GM23338 (cell line): ENCODE measurements around the gene TMPRSS9. TPM values are rescaled to one million over a fixed set of nuclear protein-coding genes. Genes with fewer than 3 reads are reported as not detected.

Experiments used
- ATAC-seq: fragments of 200-7000 bp; cut with Tn5 transposase; 3 replicates; pipeline ENCODE4 v1.9.1; 2020
- DNase-seq: peaks from one replicate; pipeline ENCODE4 v3.0.0-alpha.2; 2015; ENCODE audit warnings: low spot score
- H2AFZ ChIP-seq: fragments of 200-600 bp; sonication (generic); 2 replicates; pipeline ENCODE4 v1.8.0; 2016; ENCODE audit warnings: antibody characterized with exemption, mild to moderate bottlenecking, moderate library complexity
- H3F3A ChIP-seq: fragments of 200-600 bp; sonication (generic); replicated peaks from 2 replicates; pipeline ENCODE4 v1.8.0; 2017; ENCODE audit warnings: antibody characterized with exemption, mixed run types, low read depth
- H3K27ac ChIP-seq: fragments of 200-600 bp; sonication (generic); 2 replicates; pipeline ENCODE4 v1.6.1; 2016; ENCODE audit warnings: low read depth
- H3K27me3 ChIP-seq: fragments of 200-600 bp; sonication (generic); 2 replicates; pipeline ENCODE4 v1.8.0; 2016; ENCODE audit warnings: mild to moderate bottlenecking, mixed run types, moderate library complexity; ENCODE audit not compliant: insufficient read depth
- H3K36me3 ChIP-seq: fragments of 200-600 bp; sonication (generic); 2 replicates; pipeline ENCODE4 v1.8.0; 2016; ENCODE audit warnings: mild to moderate bottlenecking; ENCODE audit not compliant: insufficient read depth
- H3K4me1 ChIP-seq: fragments of 200-600 bp; sonication (generic); 2 replicates; pipeline ENCODE4 v1.8.0; 2016; ENCODE audit warnings: mild to moderate bottlenecking, moderate library complexity; ENCODE audit not compliant: insufficient read depth
- H3K4me2 ChIP-seq: fragments of 200-600 bp; sonication (generic); 2 replicates; pipeline ENCODE4 v1.7.1; 2017; ENCODE audit warnings: mixed run types
- H3K4me3 ChIP-seq: fragments of 200-600 bp; sonication (generic); 2 replicates; pipeline ENCODE4 v1.6.1; 2016; ENCODE audit warnings: mixed run types
- H3K79me2 ChIP-seq: fragments of 200-600 bp; sonication (generic); replicated peaks from 2 replicates; pipeline ENCODE4 v1.8.0; 2017; ENCODE audit warnings: mild to moderate bottlenecking; ENCODE audit not compliant: insufficient read depth
- H3K9me2 ChIP-seq: fragments of 200-600 bp; sonication (generic); 2 replicates; pipeline ENCODE4 v1.8.0; 2017; ENCODE audit not compliant: insufficient read depth
- H4K20me1 ChIP-seq: fragments of 200-600 bp; sonication (generic); replicated peaks from 2 replicates; pipeline ENCODE4 v1.8.0; 2017; ENCODE audit warnings: mild to moderate bottlenecking; ENCODE audit not compliant: insufficient read depth
- H3K27ac Mint-ChIP-seq: 2 replicates; pipeline ENCODE4 v1.8.0; 2020; ENCODE audit warnings: inconsistent platforms, mild to moderate bottlenecking, moderate library complexity, mixed read lengths
- H3K27me3 Mint-ChIP-seq: 3 replicates; pipeline ENCODE4 v1.8.0; 2022; ENCODE audit warnings: low read depth, mild to moderate bottlenecking, moderate library complexity, mixed read lengths, inconsistent platforms; ENCODE audit not compliant: insufficient read depth, poor library complexity
- H3K36me3 Mint-ChIP-seq: 3 replicates; pipeline ENCODE4 v1.8.0; 2021; ENCODE audit warnings: low read depth, mild to moderate bottlenecking, inconsistent platforms, moderate library complexity, mixed read lengths
- H3K4me1 Mint-ChIP-seq: 3 replicates; pipeline ENCODE4 v1.8.0; 2020; ENCODE audit warnings: mild to moderate bottlenecking, inconsistent platforms, mixed read lengths
- H3K4me3 Mint-ChIP-seq: 3 replicates; pipeline ENCODE4 v1.8.0; 2021; ENCODE audit warnings: moderate library complexity, mild to moderate bottlenecking, inconsistent platforms, mixed read lengths
- H3K9me3 Mint-ChIP-seq: 3 replicates; pipeline ENCODE4 v1.8.0; 2020; ENCODE audit warnings: moderate library complexity, mild to moderate bottlenecking, inconsistent platforms, mixed read lengths
- CREB1 ChIP-seq: fragments of 250-450 bp; sonication (Bioruptor Pico); IDR thresholded peaks from 2 replicates; pipeline ENCODE4 v1.5.0; 2020; ENCODE audit warnings: low read depth, mild to moderate bottlenecking, moderate library complexity
- EZH2 ChIP-seq: fragments of 200-600 bp; sonication (generic); IDR thresholded peaks from one replicate; pipeline ENCODE4 v1.8.0; 2017; ENCODE audit warnings: antibody characterized with exemption, mild to moderate bottlenecking, low read depth; ENCODE audit not compliant: unreplicated experiment
- EZH2phosphoT487 ChIP-seq: fragments of 200-600 bp; sonication (generic); IDR thresholded peaks from one replicate; pipeline ENCODE4 v1.8.1; 2018; ENCODE audit warnings: antibody characterized with exemption; ENCODE audit not compliant: unreplicated experiment
- NANOG ChIP-seq: IDR thresholded peaks from 2 replicates; pipeline ENCODE4 v1.6.1; 2016; ENCODE audit warnings: antibody characterized with exemption, borderline replicate concordance
- REST ChIP-seq: IDR thresholded peaks from one replicate; pipeline ENCODE4 v1.6.1; 2018; ENCODE audit warnings: antibody characterized with exemption; ENCODE audit not compliant: unreplicated experiment
- ZNF114 ChIP-seq: fragments of 250-450 bp; sonication (Bioruptor Pico); IDR thresholded peaks from 2 replicates; pipeline ENCODE4 v1.5.0; 2020; ENCODE audit warnings: mild to moderate bottlenecking, moderate library complexity
- ZNF462 ChIP-seq: fragments of 250-450 bp; sonication (Bioruptor Pico); IDR thresholded peaks from 2 replicates; pipeline ENCODE4 v1.5.0; 2020; ENCODE audit warnings: mild to moderate bottlenecking, moderate library complexity
- polyA plus RNA-seq: library from polyadenylated mRNA; unstranded; fragments of >200 nt; fragmentation: Nextera tagmentation; extraction: Ambion mirVana; gene quantifications from 2 replicates; pipeline ENCODE4 v1.2.1, GENCODE V29; 2016
- total RNA-seq: library from RNA; depleted of rRNA; stranded (reverse); fragments of >200 nt; shearing (Covaris generic); gene quantifications from 2 replicates; pipeline ENCODE4 v1.2.3, GENCODE V29; 2014

The TMPRSS9 gene
- total and polyA plus RNA-seq, 2 experiments from 2014 or later = 0.05 to 0.28 TPM

GRCh38 chr19:2399582-2399981 lies 39.5 kb downstream of the TMPRSS9 start:
- TF ChIP-seq EZH2 = no peak
- no peak for TF ChIP-seq ZNF462 (CRISPR knock-in tag)
- no peak for TF ChIP-seq EZH2phosphoT487
- no peak for TF ChIP-seq CREB1 (CRISPR knock-in tag)
- no peak for TF ChIP-seq NANOG
- no peak for TF ChIP-seq REST
- TF ChIP-seq ZNF114 (CRISPR knock-in tag) = no peak
- H3K9me3 Mint-ChIP-seq = peaks cover 13% of the 10 kb centered on the region
- H3K4me1 ChIP-seq = no peaks in the 10 kb centered on the region
- DNase-seq (no peak), ATAC-seq (no peak)
- H3K4me2 ChIP-seq = no peak overlapping the region
- no peak overlapping the region for H3K27ac Mint-ChIP-seq
- no peaks in the 10 kb centered on the region for H3K4me1 Mint-ChIP-seq
- no peaks in the 10 kb centered on the region for H3K36me3 ChIP-seq
- no peaks in the 10 kb centered on the region for H3K79me2 ChIP-seq
- H3K27ac ChIP-seq = no peak overlapping the region
- no peaks in the 10 kb centered on the region for H3K36me3 Mint-ChIP-seq
- no peak overlapping the region for H3K4me3 ChIP-seq
- no peak overlapping the region for H3K4me3 Mint-ChIP-seq
- no peaks in the 10 kb centered on the region for H4K20me1 ChIP-seq
- no peaks in the 10 kb centered on the region for H3F3A ChIP-seq
- H3K27me3 ChIP-seq = no peaks in the 10 kb centered on the region
- H3K27me3 Mint-ChIP-seq = peaks cover 13% of the 10 kb centered on the region
- no peaks in the 10 kb centered on the region for H3K9me2 ChIP-seq
- H2AFZ ChIP-seq = no peak overlapping the region
